Measurements from ENCODE around the gene PHF10. TPM values are rescaled to one million over a fixed set of nuclear protein-coding genes. Genes with fewer than 3 reads are reported as not detected.
A peak's percentile ranks its signal among the peaks of the same experiment; 100 is the strongest.
"Not testable (repeated sequence)": the region's sequence is repeated elsewhere in the genome, so short reads cannot be mapped to it uniquely, and the experiment has no call there.

PHF10 gene
- 10 to 100 TPM; 49.9 to 54.7 TPM for total RNA-seq

DNA sequence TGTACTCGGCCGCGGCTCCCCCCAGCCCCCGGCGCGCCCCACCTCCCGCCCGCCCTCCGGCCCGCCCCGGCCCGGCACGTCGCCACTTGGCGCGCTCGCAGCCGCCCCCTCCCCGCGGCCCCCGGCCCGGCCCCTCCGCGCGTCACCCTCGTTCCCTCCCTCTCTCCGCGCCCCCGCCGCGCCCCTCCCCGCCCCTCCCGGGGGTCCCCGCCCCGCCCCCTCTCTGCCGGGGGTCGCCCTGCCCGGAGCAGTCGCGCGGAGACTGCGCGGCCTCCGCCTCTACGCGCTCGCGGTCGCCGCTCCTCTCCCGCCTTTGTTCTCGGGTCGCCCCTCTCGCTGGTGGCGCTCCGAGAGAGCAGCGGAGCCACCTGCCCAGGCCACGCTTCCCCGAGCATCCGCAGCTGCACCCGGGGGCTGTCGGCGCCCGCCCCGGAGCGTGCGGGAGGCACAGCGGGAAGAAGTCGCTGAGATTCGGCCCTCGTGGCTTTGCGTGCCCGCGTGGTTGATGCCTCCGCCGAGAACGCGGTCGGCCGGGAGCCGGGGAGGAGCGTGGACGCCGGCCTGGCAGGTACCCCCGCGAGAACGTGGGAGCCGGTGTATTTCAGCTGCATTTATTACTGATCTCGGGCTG lies at the start of gene PHF10:
PHF10 (minus strand) TSS at position 7 of the 631 bp plus-strand sequence. CDS start 569 bp downstream, outside the sequence.
- H3K9me3 ChIP-seq, result no peaks in the 10 kb centered on the region

DNA sequence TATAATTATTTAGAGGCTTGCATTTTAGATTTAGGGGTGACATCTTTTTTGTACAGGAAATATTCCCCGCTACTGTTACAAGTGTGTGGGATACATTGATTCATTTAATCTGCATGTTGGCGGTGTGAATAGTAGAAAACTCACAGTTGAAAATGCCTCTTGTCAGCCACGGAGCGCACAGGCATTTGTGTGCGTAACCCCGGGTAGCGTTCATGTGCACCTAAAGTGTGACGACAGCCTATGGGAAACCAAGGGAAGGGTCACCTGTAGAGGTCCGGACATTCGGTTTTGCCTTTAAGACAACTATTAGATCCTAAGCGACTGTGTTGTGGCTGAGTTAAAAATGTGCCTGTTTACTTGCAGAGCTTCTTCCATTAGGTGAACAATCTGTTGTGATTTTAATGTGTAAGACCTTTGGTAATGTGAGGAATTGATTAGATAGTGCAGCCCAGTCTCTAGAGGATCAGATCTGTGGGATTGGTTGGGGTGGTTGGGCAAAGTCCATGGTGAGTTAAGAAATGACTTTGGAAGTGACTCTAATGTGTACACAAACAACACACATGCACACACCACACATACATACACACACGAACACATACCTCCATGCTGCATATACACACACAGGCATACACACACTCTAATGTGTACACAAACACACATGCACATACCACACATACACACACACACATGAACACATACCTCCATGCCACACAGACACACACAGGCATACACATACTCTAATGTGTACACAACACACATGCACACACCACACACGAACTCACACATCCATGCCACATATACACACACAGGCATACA lies 42.8 kb upstream of the PHF10 start:
- Histone ChIP-seq H3K27ac (no peak overlapping the region), H3K36me3 (peaks cover 54% of the 10 kb centered on the region)
- DNase-seq (ENCODE audit: low spot score), result no peak

More for the DNA sequence above, at the start of gene PHF10:
- Histone ChIP-seq H3K36me3 (no peaks in the 10 kb centered on the region), H3K4me1 (peaks cover 0 to 14% of the 10 kb centered on the region in 2 donors), H3K4me3 (peak within 1 kb of the TSS; percentile 69 to 76), H3K27ac (peak within 1 kb of the TSS; percentile 93 to 99), H3K27me3 (no peaks in the 10 kb centered on the region)
- TF ChIP-seq, protein P1, sequence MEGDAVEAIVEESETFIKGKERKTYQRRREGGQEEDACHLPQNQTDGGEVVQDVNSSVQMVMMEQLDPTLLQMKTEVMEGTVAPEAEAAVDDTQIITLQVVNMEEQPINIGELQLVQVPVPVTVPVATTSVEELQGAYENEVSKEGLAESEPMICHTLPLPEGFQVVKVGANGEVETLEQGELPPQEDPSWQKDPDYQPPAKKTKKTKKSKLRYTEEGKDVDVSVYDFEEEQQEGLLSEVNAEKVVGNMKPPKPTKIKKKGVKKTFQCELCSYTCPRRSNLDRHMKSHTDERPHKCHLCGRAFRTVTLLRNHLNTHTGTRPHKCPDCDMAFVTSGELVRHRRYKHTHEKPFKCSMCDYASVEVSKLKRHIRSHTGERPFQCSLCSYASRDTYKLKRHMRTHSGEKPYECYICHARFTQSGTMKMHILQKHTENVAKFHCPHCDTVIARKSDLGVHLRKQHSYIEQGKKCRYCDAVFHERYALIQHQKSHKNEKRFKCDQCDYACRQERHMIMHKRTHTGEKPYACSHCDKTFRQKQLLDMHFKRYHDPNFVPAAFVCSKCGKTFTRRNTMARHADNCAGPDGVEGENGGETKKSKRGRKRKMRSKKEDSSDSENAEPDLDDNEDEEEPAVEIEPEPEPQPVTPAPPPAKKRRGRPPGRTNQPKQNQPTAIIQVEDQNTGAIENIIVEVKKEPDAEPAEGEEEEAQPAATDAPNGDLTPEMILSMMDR (IDR thresholded peaks at IDR 0.05), result no peak
- DNase-seq (ENCODE audit: low spot score), result no peak

DNA sequence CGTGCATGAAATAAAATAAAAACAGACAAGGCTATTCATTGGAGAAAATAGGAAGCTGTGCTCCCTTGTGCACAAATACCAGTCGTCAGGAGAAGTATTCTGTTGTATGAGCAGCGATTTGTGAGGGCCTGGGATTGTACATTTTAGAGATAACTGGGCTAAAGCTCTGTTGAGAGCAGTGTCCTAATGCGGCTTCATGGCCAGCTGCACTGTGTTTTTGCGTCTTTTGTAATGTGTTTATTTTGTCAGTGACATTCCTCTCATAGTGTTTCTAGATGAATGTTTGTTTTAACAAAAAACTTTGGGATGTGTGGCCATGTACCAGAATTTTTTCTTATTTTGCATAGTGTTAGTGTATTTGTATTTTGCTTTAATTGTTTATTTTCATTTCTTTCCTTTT lies 41.9 kb upstream of the PHF10 start:
- H3K9me3 ChIP-seq, result no peaks in the 10 kb centered on the region
- DNase-seq (ENCODE audit: low spot score), result no peak
- H3K27ac ChIP-seq, result no peak overlapping the region
- no peak overlapping the region for H3K4me3 ChIP-seq
- TF ChIP-seq, protein P1 (IDR thresholded peaks at IDR 0.05), result no peak
- H3K36me3 ChIP-seq, result peaks cover 53% of the 10 kb centered on the region
- H3K4me1 ChIP-seq, result no peaks in the 10 kb centered on the region
- H3K27me3 ChIP-seq, result no peaks in the 10 kb centered on the region

More for the DNA sequence above, 42.8 kb upstream of the PHF10 start:
- Histone ChIP-seq H3K9me3 (no peaks in the 10 kb centered on the region), H3K27me3 (no peaks in the 10 kb centered on the region), H3K4me1 (no peaks in the 10 kb centered on the region), H3K4me3 (no peak overlapping the region)
- TF ChIP-seq, protein P1 (IDR thresholded peaks at IDR 0.05), result no peak

DNA sequence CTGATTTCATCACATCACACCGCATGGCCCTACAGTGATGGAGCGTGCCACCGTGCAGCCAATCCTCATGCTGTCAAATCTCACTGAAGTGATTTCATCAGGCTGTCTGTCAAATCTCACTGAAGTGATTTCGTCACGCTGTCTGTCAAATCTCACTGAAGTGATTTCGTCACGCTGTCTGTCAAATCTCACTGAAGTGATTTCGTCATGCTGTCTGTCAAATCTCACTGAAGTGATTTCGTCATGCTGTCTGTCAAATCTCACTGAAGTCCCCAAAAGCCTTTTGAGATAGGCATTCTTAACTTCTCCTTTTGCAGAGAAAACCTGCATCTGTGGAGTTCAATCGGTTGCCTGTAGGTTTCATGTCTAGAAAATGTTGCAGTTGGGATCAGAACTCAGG lies 41.5 kb upstream of the PHF10 start:
- not testable (repeated sequence) for H3K4me1 ChIP-seq; DNase-seq (ENCODE audit: low spot score); H3K27me3 ChIP-seq; H3K4me3 ChIP-seq; H3K9me3 ChIP-seq; H3K27ac ChIP-seq
- H3K36me3 ChIP-seq, result peaks cover 56% of the 10 kb centered on the region

DNA sequence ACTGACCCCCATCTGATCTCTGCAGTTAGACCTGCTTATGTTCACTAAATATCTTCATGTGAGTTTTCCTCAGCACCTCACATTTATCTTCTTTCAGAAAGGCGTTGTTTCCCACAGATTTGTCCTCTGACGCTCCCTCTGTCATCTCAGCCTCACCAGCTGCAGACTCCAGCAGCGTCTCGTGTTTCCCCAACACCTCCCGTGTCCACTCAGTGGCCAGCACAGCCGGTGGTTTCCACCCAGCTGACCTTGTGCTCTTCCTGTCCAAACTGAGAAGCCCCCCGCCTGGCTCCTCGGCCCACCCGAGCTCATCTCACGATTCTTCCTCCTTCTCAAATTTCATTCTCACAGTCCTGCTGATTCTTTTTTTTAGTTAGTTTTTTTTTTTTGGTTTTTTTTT lies 39.6 kb upstream of the PHF10 start:
- H3K36me3 ChIP-seq, result peaks cover 65% of the 10 kb centered on the region
- no peak for DNase-seq (ENCODE audit: low spot score)
- no peaks in the 10 kb centered on the region for H3K4me1 ChIP-seq
- no peaks in the 10 kb centered on the region for H3K27me3 ChIP-seq
- H3K9me3 ChIP-seq, result no peaks in the 10 kb centered on the region
- no peak overlapping the region for H3K4me3 ChIP-seq
- no peak overlapping the region for H3K27ac ChIP-seq
- TF ChIP-seq, protein P1 (IDR thresholded peaks at IDR 0.05), result no peak

DNA sequence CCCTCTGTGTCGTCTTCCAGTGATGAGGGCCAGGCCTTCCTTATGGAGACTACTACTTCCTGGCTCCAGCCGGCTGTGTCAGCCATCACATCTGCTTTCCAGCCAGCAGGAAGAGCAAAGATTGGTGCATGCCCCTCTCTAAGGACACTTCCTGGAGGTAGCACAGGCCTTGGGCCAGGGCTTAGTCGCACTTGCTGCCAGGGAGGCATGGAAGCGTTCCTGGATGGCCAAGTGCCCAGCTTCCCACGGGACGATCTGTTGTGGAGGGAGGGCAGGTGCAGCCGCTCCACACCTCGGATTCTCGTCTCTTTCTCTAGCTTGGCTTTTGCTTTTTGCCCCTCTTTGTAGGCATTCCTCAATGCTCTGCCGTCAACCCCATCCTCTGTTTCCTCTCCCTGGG lies 39.0 kb upstream of the PHF10 start:
- Histone ChIP-seq H3K27ac (no peak overlapping the region), H3K27me3 (no peaks in the 10 kb centered on the region), H3K9me3 (no peaks in the 10 kb centered on the region), H3K36me3 (peaks cover 59% of the 10 kb centered on the region), H3K4me1 (no peaks in the 10 kb centered on the region), H3K4me3 (no peak overlapping the region)
- DNase-seq (ENCODE audit: low spot score), result no peak
- TF ChIP-seq, protein P1 (IDR thresholded peaks at IDR 0.05), result no peak
